Peyer's patch (tissue), 4 donors: ENCODE measurements around the gene CSRNP2. TPM values are rescaled to one million over a fixed set of nuclear protein-coding genes. Genes with fewer than 3 reads are reported as not detected.

Experiments
- DNase-seq, 3 donors: peaks; one replicate each; pipeline ENCODE4 v3.0.0-alpha.2; 2017 to 2019
- H3K27ac ChIP-seq, 4 donors: fragments of 200-600 bp; sonication (generic); one replicate each; pipeline ENCODE4 v1.5.1; 2016 to 2019
- H3K27me3 ChIP-seq, 2 donors: fragments of 200-600 bp; sonication (generic); one replicate each; pipeline ENCODE4 v1.5.1; 2019
- H3K36me3 ChIP-seq, 3 donors: fragments of 200-600 bp; sonication (generic); one replicate each; pipeline ENCODE4 v1.5.1; 2016 to 2019
- H3K4me1 ChIP-seq, 4 donors: fragments of 200-600 bp; sonication (generic); one replicate each; pipeline ENCODE4 v1.5.1; 2016 to 2019
- H3K4me3 ChIP-seq, 4 donors: fragments of 200-600 bp; sonication (generic); 1 replicate in 3 of 4; 2 replicates in 1 of 4; pipeline ENCODE4 v1.5.1; 2016 to 2019; ENCODE audit warnings: mild to moderate bottlenecking in 1 of 4
- H3K9me3 ChIP-seq, 4 donors: fragments of 200-600 bp; sonication (generic); one replicate each; pipeline ENCODE4 v1.5.1; 2016 to 2019; ENCODE audit warnings: mild to moderate bottlenecking in 1 of 4
- CTCF ChIP-seq, 6 experiments: fragments of 450-650 bp in 4 of 6; fragments of 200-600 bp in 2 of 6; sonication (generic) in 1 of 6; IDR thresholded peaks; one replicate each; pipeline ENCODE4 v1.5.1; 2017 to 2019; ENCODE audit warnings: antibody characterized with exemption in 6 of 6, mild to moderate bottlenecking in 3 of 6, moderate library complexity in 1 of 6
- POLR2A ChIP-seq, 2 donors: fragments of 450-650 bp; IDR thresholded peaks; one replicate each; pipeline ENCODE4 v1.5.1; 2017; ENCODE audit warnings: antibody characterized with exemption in 2 of 2, mild to moderate bottlenecking in 2 of 2, moderate library complexity in 2 of 2
- total RNA-seq, 4 donors: library from RNA; depleted of rRNA; stranded (reverse); fragments of >200 nt; gene quantifications; one replicate each; pipeline ENCODE4 v1.1.0, GENCODE V29; 2016

Gene CSRNP2
- total RNA-seq, 4 donors from 2014 or later: 17.8 to 23.1 (median 21.1) TPM

GRCh38 chr12:51126297-51126696, 42.9 kb upstream of the CSRNP2 start:
- Histone ChIP-seq H3K9me3 (no peaks in the 10 kb centered on the region), H3K27ac (no peak overlapping the region), H3K4me3 (no peak overlapping the region), H3K27me3 (no peaks in the 10 kb centered on the region), H3K36me3 (peaks cover 0 to 6% (median 0%) of the 10 kb centered on the region in 3 donors), H3K4me1 (no peaks in the 10 kb centered on the region)
- no peak for TF ChIP-seq POLR2A (IDR thresholded peaks at IDR 0.05)
- no peak for TF ChIP-seq CTCF (IDR thresholded peaks at IDR 0.05)
- DNase-seq: no peak

- Histone ChIP-seq H3K4me1 (no peaks in the 10 kb centered on the region), H3K27me3 (no peaks in the 10 kb centered on the region), H3K36me3 (peaks cover 0 to 6% (median 0%) of the 10 kb centered on the region in 3 donors), H3K9me3 (no peaks in the 10 kb centered on the region), H3K27ac (no peak overlapping the region), H3K4me3 (no peak overlapping the region)
- DNase-seq: no peak
- TF ChIP-seq POLR2A (IDR thresholded peaks at IDR 0.05) (no peak), CTCF (IDR thresholded peaks at IDR 0.05) (no peak)
Observed at GRCh38 chr12:51124504-51124903, 41.1 kb upstream of the CSRNP2 start.

GRCh38 chr12:51122844-51123243, 39.4 kb upstream of the CSRNP2 start:
- Histone ChIP-seq H3K27me3 (no peaks in the 10 kb centered on the region), H3K4me3 (no peak overlapping the region), H3K4me1 (no peaks in the 10 kb centered on the region), H3K9me3 (no peaks in the 10 kb centered on the region), H3K36me3 (peaks cover 0 to 10% (median 0%) of the 10 kb centered on the region in 3 donors), H3K27ac (no peak overlapping the region)
- TF ChIP-seq CTCF (IDR thresholded peaks at IDR 0.05): no peak
- no peak for DNase-seq

GRCh38 chr12:51118706-51119105, 35.3 kb upstream of the CSRNP2 start:
- H3K27ac ChIP-seq: no peak overlapping the region
- H3K4me1 ChIP-seq: no peaks in the 10 kb centered on the region
- DNase-seq: no peak
- no peaks in the 10 kb centered on the region for H3K27me3 ChIP-seq
- H3K9me3 ChIP-seq: no peaks in the 10 kb centered on the region
- H3K36me3 ChIP-seq: peaks cover 0 to 25% (median 0%) of the 10 kb centered on the region in 3 donors
- no peak overlapping the region for H3K4me3 ChIP-seq
- TF ChIP-seq CTCF (IDR thresholded peaks at IDR 0.05) (no peak), POLR2A (IDR thresholded peaks at IDR 0.05) (no peak)

GRCh38 chr12:51115533-51115932, 32.1 kb upstream of the CSRNP2 start:
- Histone ChIP-seq H3K27me3 (no peaks in the 10 kb centered on the region), H3K27ac (no peak overlapping the region), H3K9me3 (no peaks in the 10 kb centered on the region), H3K4me3 (no peak overlapping the region), H3K4me1 (no peaks in the 10 kb centered on the region), H3K36me3 (peaks cover 0 to 53% (median 0%) of the 10 kb centered on the region in 3 donors)
- DNase-seq: no peak
- TF ChIP-seq POLR2A (IDR thresholded peaks at IDR 0.05) (no peak), CTCF (IDR thresholded peaks at IDR 0.05) (no peak)

GRCh38 chr12:51108136-51108535, 24.7 kb upstream of the CSRNP2 start:
- TF ChIP-seq CTCF (IDR thresholded peaks at IDR 0.05): no peak
- TF ChIP-seq POLR2A (IDR thresholded peaks at IDR 0.05): no peak
- Histone ChIP-seq H3K4me1 (no peaks in the 10 kb centered on the region), H3K27me3 (no peaks in the 10 kb centered on the region), H3K36me3 (peaks cover 0 to 89% (median 0%) of the 10 kb centered on the region in 3 donors), H3K4me3 (no peak overlapping the region), H3K9me3 (no peaks in the 10 kb centered on the region), H3K27ac (no peak overlapping the region)
- no peak for DNase-seq
